Measurements from ENCODE around the gene LRRC45. TPM values are rescaled to one million over a fixed set of nuclear protein-coding genes. Genes with fewer than 3 reads are reported as not detected.

The LRRC45 gene
- total and polyA plus RNA-seq, 11 donors = 2.9 to 8.6 (median 5.6) TPM

GRCh38 chr17:82058855-82059249, 35.7 kb downstream of the LRRC45 start:
- TF ChIP-seq CTCF (IDR thresholded peaks at IDR 0.05) (no peak), POLR2A (IDR thresholded peaks at IDR 0.05) (no peak)
- intact Hi-C loops (cut with DNase I) = loop anchor here in 1 of 10 donors (5.0 kb wide), 1 partner anchor 38 kb away; the partner anchor contains the start of gene FASN
- Histone ChIP-seq H3K27me3 (no peaks in the 10 kb centered on the region), H3K27ac (no peak overlapping the region), H3K36me3 (peaks cover 0 to 97% (median 81%) of the 10 kb centered on the region in 9 donors), H3K9me3 (no peaks in the 10 kb centered on the region), H3K4me3 (no peak overlapping the region), H3K4me1 (peaks cover 0 to 3% (median under 1%) of the 10 kb centered on the region in 12 donors)
- 77 to 84% (median 81%) methylated on average over 10 of the region's 10 CpGs for WGBS, 4 donors
- DNase-seq (peak in 2 of 5 donors; percentile 16 to 53), ATAC-seq (no peak)

GRCh38 chr17:82059272-82060000, 36.3 kb downstream of the LRRC45 start:
- intact Hi-C loops (cut with DNase I) = loop anchor here in 1 of 10 donors (5.0 kb wide), 1 partner anchor 38 kb away; the partner anchor contains the start of gene FASN
- DNase-seq (peak in 3 of 5 donors; percentile 21 to 62 (median 27)), ATAC-seq (no peak)
- WGBS, 4 donors = 76 to 85% (median 80%) methylated on average over 10 to 19 of the region's 19 CpGs
- Histone ChIP-seq H3K4me1 (peaks cover 0 to 8% (median 5%) of the 10 kb centered on the region in 12 donors), H3K9me3 (no peaks in the 10 kb centered on the region), H3K27me3 (no peaks in the 10 kb centered on the region), H3K4me3 (no peak overlapping the region), H3K27ac (no peak overlapping the region), H3K36me3 (peaks cover 0 to 94% (median 77%) of the 10 kb centered on the region in 9 donors)
- TF ChIP-seq POLR2A (IDR thresholded peaks at IDR 0.05) = no peak
- TF ChIP-seq CTCF (IDR thresholded peaks at IDR 0.05) = no peak

- DNase-seq (peak in 1 of 5 donors; percentile 47), ATAC-seq (no peak)
- 81 to 87% (median 85%) methylated on average over 9 to 16 of the region's 16 CpGs for WGBS, 4 donors
- intact Hi-C loops (cut with DNase I) = no loop called here
- Histone ChIP-seq H3K4me1 (peaks cover 0 to 14% (median 10%) of the 10 kb centered on the region in 12 donors), H3K27ac (no peak overlapping the region), H3K27me3 (no peaks in the 10 kb centered on the region), H3K4me3 (no peak overlapping the region), H3K9me3 (no peaks in the 10 kb centered on the region), H3K36me3 (peaks cover 0 to 89% (median 72%) of the 10 kb centered on the region in 9 donors)
- TF ChIP-seq POLR2A (IDR thresholded peaks at IDR 0.05) (no peak), CTCF (IDR thresholded peaks at IDR 0.05) (no peak)
These were observed 36.9 kb downstream of the LRRC45 start for GRCh38 chr17:82060001-82060380.

GRCh38 chr17:82060614-82061013, 37.5 kb downstream of the LRRC45 start:
- H3K9me3 ChIP-seq = no peaks in the 10 kb centered on the region
- intact Hi-C loops (cut with DNase I) = no loop called here
- no peaks in the 10 kb centered on the region for H3K27me3 ChIP-seq
- 86 to 100% (median 89%) methylated on average over 8 to 14 of the region's 14 CpGs for WGBS, 4 donors
- DNase-seq (peak in 1 of 5 donors; percentile 48), ATAC-seq (no peak)
- TF ChIP-seq CTCF (IDR thresholded peaks at IDR 0.05) = no peak
- TF ChIP-seq POLR2A (IDR thresholded peaks at IDR 0.05) = no peak
- no peak overlapping the region for H3K27ac ChIP-seq
- no peak overlapping the region for H3K4me3 ChIP-seq
- peaks cover 0 to 17% (median 11%) of the 10 kb centered on the region in 12 donors for H3K4me1 ChIP-seq
- H3K36me3 ChIP-seq = peaks cover 0 to 83% (median 66%) of the 10 kb centered on the region in 9 donors

Measured in heart left ventricle (tissue), 16 donors.